ENCODE data around the gene PTOV1.
A peak's percentile ranks its signal among the peaks of the same experiment; 100 is the strongest.

DNA sequence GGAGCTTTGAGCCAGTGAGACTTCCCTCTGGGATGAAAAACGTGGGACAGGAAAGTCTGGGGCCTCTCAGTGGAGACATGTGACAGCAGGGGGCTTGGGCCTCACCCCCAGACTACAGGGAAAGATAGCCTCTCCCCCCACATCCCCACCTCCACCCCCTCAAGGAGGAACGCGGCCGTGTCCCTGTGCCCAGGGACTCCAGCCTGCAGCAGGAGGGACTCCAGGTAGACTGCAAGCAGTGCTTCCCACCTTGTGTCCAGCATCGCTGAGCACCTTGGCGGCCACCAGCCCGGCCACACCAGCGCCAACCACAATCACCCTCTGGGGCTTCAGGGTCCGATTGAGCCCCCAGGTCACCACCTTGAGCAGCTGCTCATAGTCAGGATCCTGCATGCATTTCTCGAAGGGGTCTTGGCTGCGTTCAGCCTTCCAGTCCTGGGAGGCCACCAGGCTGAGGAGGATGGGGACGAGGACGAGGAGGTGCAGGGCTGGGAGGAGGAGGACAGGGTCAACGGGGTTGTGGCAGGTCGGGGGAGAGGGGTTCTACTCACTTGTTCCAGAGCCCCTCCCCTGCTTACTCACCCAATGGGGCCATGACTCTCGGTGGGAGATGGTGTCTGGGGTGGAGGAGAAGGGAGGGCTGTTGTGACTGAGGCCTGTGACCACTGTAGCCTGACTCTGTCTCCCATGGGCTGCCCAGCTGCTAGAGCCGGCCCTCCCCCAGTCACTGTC is 44.8 kb downstream of the PTOV1 start:
- no peak for TF ChIP-seq SREBF2 (IDR thresholded peaks at IDR 0.05; ENCODE audit: low read length)
- TF ChIP-seq, protein P1, sequence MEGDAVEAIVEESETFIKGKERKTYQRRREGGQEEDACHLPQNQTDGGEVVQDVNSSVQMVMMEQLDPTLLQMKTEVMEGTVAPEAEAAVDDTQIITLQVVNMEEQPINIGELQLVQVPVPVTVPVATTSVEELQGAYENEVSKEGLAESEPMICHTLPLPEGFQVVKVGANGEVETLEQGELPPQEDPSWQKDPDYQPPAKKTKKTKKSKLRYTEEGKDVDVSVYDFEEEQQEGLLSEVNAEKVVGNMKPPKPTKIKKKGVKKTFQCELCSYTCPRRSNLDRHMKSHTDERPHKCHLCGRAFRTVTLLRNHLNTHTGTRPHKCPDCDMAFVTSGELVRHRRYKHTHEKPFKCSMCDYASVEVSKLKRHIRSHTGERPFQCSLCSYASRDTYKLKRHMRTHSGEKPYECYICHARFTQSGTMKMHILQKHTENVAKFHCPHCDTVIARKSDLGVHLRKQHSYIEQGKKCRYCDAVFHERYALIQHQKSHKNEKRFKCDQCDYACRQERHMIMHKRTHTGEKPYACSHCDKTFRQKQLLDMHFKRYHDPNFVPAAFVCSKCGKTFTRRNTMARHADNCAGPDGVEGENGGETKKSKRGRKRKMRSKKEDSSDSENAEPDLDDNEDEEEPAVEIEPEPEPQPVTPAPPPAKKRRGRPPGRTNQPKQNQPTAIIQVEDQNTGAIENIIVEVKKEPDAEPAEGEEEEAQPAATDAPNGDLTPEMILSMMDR (IDR thresholded peaks at IDR 0.05 in 2 of 3, conservative IDR thresholded peaks at IDR 0.05 in 1 of 3; ENCODE audit: control insufficient read depth in 2 of 3, extremely low read depth in 1 of 3, insufficient read depth in 1 of 3, low read depth in 3 of 3, low read length in 3 of 3) = no peak
- no peak for TF ChIP-seq HDAC2 (IDR thresholded peaks at IDR 0.05)
- no peak for TF ChIP-seq NRF1 (conservative IDR thresholded peaks at IDR 0.05; ENCODE audit: low read depth, low read length)
- peak; percentile 47; the same call in 1 of the 2 replicates for TF ChIP-seq POLR2A (IDR thresholded peaks at IDR 0.05; ENCODE audit: low read depth, low read length)
- TF ChIP-seq HDGF (IDR thresholded peaks at IDR 0.05) = no peak
- peak; percentile 74 for TF ChIP-seq POLR2AphosphoS5 (IDR thresholded peaks at IDR 0.05; ENCODE audit: low read length)
- TF ChIP-seq RAD21 (IDR thresholded peaks at IDR 0.05; ENCODE audit: insufficient read depth, low read depth, low read length) = no peak
- TF ChIP-seq BHLHE40 (IDR thresholded peaks at IDR 0.05; ENCODE audit: borderline replicate concordance in 1 of 2, low read depth in 2 of 2, low read length in 1 of 2) = peak in 1 of 2 experiments; percentile 3; a peak in 1 of 4 replicates
- TF ChIP-seq CHD4 (IDR thresholded peaks at IDR 0.05) = no peak
- no peak for TF ChIP-seq JUNB (IDR thresholded peaks at IDR 0.05)
- no peak for TF ChIP-seq CBX5 (IDR thresholded peaks at IDR 0.05; ENCODE audit: low read depth)

All from GM12878 (cell line).